ENCODE results near the gene COL19A1.

Gene COL19A1

DNA sequence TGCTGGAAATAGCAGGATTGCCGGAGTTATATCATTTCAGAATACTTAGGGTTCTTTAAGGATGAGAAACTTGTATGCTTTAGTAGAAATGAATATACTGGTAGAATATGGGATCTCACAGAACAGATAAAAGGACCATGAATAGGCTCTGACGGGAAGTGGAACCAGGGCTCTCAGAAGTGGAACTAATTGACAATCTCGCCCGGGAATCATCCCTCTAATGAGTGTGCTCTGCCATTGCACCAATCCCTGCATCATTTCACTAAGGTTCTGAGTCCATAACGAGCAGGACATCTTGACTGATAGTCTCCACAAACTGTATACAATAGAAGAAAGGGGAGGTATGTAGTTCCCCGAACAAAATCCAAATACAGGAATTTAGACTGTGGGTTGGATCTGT lies 286.4 kb downstream of the COL19A1 start:
- in situ Hi-C loops (cut with MboI; ENCODE audit: low sequenced_read_pairs, unreplicated experiment): no loop called here
- TF ChIP-seq, protein P1, sequence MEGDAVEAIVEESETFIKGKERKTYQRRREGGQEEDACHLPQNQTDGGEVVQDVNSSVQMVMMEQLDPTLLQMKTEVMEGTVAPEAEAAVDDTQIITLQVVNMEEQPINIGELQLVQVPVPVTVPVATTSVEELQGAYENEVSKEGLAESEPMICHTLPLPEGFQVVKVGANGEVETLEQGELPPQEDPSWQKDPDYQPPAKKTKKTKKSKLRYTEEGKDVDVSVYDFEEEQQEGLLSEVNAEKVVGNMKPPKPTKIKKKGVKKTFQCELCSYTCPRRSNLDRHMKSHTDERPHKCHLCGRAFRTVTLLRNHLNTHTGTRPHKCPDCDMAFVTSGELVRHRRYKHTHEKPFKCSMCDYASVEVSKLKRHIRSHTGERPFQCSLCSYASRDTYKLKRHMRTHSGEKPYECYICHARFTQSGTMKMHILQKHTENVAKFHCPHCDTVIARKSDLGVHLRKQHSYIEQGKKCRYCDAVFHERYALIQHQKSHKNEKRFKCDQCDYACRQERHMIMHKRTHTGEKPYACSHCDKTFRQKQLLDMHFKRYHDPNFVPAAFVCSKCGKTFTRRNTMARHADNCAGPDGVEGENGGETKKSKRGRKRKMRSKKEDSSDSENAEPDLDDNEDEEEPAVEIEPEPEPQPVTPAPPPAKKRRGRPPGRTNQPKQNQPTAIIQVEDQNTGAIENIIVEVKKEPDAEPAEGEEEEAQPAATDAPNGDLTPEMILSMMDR (IDR thresholded peaks at IDR 0.05; ENCODE audit: borderline replicate concordance, control extremely low read depth, extremely low read depth, insufficient read depth, missing control alignments): no peak
- DNase-seq (ENCODE audit: low spot score): no peak

GRCh38 chr6:70157086-70157485 lies 290.7 kb downstream of the COL19A1 start:
- DNase-seq (ENCODE audit: low spot score): no peak
- TF ChIP-seq, protein P1 (IDR thresholded peaks at IDR 0.05; ENCODE audit: borderline replicate concordance, control extremely low read depth, extremely low read depth, insufficient read depth, missing control alignments): no peak
- in situ Hi-C loops (cut with MboI; ENCODE audit: low sequenced_read_pairs, unreplicated experiment): no loop called here

DNA sequence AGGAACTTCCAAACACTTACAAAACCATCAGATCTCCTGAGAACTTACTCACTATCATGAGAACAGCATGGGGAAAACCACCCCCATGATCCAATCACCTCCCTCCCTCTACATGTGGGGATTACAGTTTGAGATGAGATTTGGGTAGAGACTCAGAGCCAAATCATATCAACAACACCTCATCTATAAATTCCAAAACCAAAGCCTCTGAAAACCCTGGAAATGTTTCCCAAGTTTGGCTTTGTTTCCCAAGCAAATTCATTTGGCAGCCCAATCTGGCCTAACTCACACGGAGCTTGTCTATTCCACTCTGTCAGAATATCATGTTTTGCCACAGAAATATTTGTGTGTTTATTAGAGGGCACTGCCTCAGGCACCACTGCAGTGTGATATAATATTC lies 293.9 kb downstream of the COL19A1 start:
- in situ Hi-C loops (cut with MboI; ENCODE audit: low sequenced_read_pairs, unreplicated experiment): no loop called here
- no peak for DNase-seq (ENCODE audit: low spot score)
- TF ChIP-seq, protein P1 (IDR thresholded peaks at IDR 0.05; ENCODE audit: borderline replicate concordance, control extremely low read depth, extremely low read depth, insufficient read depth, missing control alignments): no peak

DNA sequence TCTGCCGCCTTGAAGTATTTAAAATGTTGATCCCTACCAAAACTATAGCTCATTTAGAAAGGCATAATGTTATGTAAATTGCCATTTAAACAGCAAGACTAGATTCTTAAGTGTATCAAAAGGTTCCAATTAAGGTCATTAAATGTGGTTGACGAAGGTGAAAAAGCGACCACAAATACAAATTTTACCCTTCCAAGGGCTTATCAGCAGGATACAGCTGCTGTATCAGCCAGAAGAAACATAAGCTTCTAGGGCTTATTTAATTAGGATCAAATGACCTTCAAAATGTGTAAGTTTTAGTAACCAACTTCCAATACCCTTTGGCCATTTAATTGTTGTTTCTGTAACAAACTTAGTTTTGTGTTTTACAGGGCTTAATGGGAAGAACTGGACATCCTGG lies 296.6 kb downstream of the COL19A1 start:
- DNase-seq (ENCODE audit: low spot score): no peak
- TF ChIP-seq, protein P1 (IDR thresholded peaks at IDR 0.05; ENCODE audit: borderline replicate concordance, control extremely low read depth, extremely low read depth, insufficient read depth, missing control alignments): no peak
- in situ Hi-C loops (cut with MboI; ENCODE audit: low sequenced_read_pairs, unreplicated experiment): no loop called here

DNA sequence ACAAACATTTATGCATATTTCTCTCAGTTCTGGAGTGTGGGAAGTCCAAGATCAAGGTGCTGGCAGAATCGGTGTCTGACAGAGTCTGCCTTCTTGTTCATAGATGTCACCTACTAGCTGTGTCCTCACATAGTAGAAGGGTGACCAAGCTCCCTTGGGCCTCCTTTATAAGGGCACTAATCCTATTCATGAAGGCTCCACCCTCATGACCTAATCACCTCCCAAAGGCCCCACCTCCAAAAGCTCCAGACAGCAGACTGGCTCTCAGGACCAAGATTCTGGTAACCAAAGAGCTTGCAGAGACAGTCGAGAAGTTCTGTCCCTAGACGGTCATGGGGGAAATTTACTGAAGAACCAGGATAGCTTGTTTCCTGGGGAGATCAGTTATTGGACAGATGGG lies 297.4 kb downstream of the COL19A1 start:
- TF ChIP-seq, protein P1 (IDR thresholded peaks at IDR 0.05; ENCODE audit: borderline replicate concordance, control extremely low read depth, extremely low read depth, insufficient read depth, missing control alignments): no peak
- DNase-seq (ENCODE audit: low spot score): no peak
- in situ Hi-C loops (cut with MboI; ENCODE audit: low sequenced_read_pairs, unreplicated experiment): no loop called here

DNA sequence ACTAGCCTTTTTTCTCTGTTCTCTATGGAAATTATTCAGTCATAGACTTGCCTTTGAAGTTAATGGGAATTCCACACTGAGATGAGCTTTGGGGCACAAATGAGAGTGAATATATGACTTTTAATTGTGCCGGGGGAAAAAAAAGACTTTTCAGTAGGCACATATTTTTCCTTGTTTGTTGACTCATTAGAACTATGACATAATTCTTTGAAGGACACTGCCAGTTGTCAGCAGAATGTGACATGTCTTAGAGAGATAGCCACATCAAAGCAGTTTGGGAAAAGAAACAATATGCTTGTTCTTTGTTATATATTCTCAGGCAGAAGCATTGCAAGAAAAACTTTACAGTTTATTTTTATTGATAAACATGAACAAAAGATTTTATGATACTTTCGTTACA lies 298.2 kb downstream of the COL19A1 start:
- DNase-seq (ENCODE audit: low spot score): no peak
- in situ Hi-C loops (cut with MboI; ENCODE audit: low sequenced_read_pairs, unreplicated experiment): no loop called here

More for the DNA sequence above, 298.2 kb downstream of the COL19A1 start:
- TF ChIP-seq, protein P1 (IDR thresholded peaks at IDR 0.05; ENCODE audit: borderline replicate concordance, control extremely low read depth, extremely low read depth, insufficient read depth, missing control alignments): no peak
